Natural killer cell (primary cell): Measurements from ENCODE around the gene LRRC32. TPM values are rescaled to one million over a fixed set of nuclear protein-coding genes. Genes with fewer than 3 reads are reported as not detected.

Experiments used
- ATAC-seq, 3 donors: fragments of 150-1000 bp in 2 of 3; fragments of 200-7000 bp in 1 of 3; cut with Tn5 transposase; 1 replicate in 1 of 3; 2 replicates in 2 of 3; pipeline ENCODE4 v1.10.0; 2021; ENCODE audit warnings: mild to moderate bottlenecking in 2 of 3, moderate library complexity in 2 of 3
- DNase-seq, 2 donors: peaks; one replicate each; pipeline versions ENCODE4 v3.0.0 to v3.0.0-alpha.2; 2013 to 2021; ENCODE audit warnings: mixed read lengths in 1 of 2
- H3K27ac ChIP-seq: one replicate; pipeline ENCODE4 v1.5.1; 2013; ENCODE audit warnings: mild to moderate bottlenecking, low read length
- H3K27me3 ChIP-seq: one replicate; pipeline ENCODE4 v1.6.1; 2013; ENCODE audit warnings: low read length; ENCODE audit not compliant: control insufficient read depth, insufficient read depth
- H3K36me3 ChIP-seq: one replicate; pipeline ENCODE4 v1.6.1; 2013; ENCODE audit warnings: low read length; ENCODE audit not compliant: control insufficient read depth, insufficient read depth
- H3K4me1 ChIP-seq: one replicate; pipeline ENCODE4 v1.6.1; 2013; ENCODE audit warnings: low read length; ENCODE audit not compliant: control insufficient read depth, insufficient read depth
- H3K4me3 ChIP-seq: one replicate; pipeline ENCODE4 v1.5.1; 2013; ENCODE audit warnings: low read length
- H3K9me3 ChIP-seq: one replicate; pipeline ENCODE4 v1.6.1; 2013; ENCODE audit warnings: low read length; ENCODE audit not compliant: control insufficient read depth, insufficient read depth
- H3K27ac Mint-ChIP-seq, 2 donors: one replicate each; pipeline ENCODE4 v1.8.0; 2022; ENCODE audit warnings: mild to moderate bottlenecking in 2 of 2, mixed read lengths in 2 of 2, moderate library complexity in 1 of 2
- H3K27me3 Mint-ChIP-seq, 2 donors: one replicate each; pipeline ENCODE4 v1.8.0; 2022; ENCODE audit warnings: low read depth in 2 of 2, mixed read lengths in 2 of 2
- H3K36me3 Mint-ChIP-seq: one replicate; pipeline ENCODE4 v1.8.0; 2022; ENCODE audit warnings: mixed read lengths
- H3K4me1 Mint-ChIP-seq, 2 donors: one replicate each; pipeline ENCODE4 v1.8.0; 2022; ENCODE audit warnings: mixed read lengths in 2 of 2
- H3K4me3 Mint-ChIP-seq: one replicate; pipeline ENCODE4 v1.8.0; 2022; ENCODE audit warnings: mild to moderate bottlenecking, moderate library complexity, mixed read lengths
- H3K9me3 Mint-ChIP-seq, 2 donors: one replicate each; pipeline ENCODE4 v1.8.0; 2022; ENCODE audit warnings: mixed read lengths in 2 of 2
- WGBS: methylation state at CpG from one replicate; pipeline ENCODE4 v1.1.7; 2013; ENCODE audit warnings: missing lambda C conversion rate; ENCODE audit not compliant: insufficient coverage; 5-methylcytosine and 5-hydroxymethylcytosine counted together
- intact Hi-C: fragments of 100-400 bp; cut with micrococcal nuclease; formaldehyde crosslinking; loops from one replicate; pipeline ENCODE4 v1.14.2; 2022
- total RNA-seq, 4 donors: library from RNA; stranded (reverse); fragments of 120-200 nt in 1 of 4; gene quantifications; one replicate each; pipeline versions ENCODE4 v1.2.3 to v1.2.4, GENCODE V29; 2013 to 2022
- TF ChIP-seq, protein P1 (sequence below): fragments of 200-600 bp; IDR thresholded peaks from one replicate; pipeline ENCODE4 v1.8.0; 2022; ENCODE audit warnings: antibody characterized with exemption

The LRRC32 gene
- total RNA-seq, 3 donors from 2014 or later (not counting 1 experiment from before 2014, with no cell fraction given) = 0.14 to 1.4 (median 1.4) TPM

DNA sequence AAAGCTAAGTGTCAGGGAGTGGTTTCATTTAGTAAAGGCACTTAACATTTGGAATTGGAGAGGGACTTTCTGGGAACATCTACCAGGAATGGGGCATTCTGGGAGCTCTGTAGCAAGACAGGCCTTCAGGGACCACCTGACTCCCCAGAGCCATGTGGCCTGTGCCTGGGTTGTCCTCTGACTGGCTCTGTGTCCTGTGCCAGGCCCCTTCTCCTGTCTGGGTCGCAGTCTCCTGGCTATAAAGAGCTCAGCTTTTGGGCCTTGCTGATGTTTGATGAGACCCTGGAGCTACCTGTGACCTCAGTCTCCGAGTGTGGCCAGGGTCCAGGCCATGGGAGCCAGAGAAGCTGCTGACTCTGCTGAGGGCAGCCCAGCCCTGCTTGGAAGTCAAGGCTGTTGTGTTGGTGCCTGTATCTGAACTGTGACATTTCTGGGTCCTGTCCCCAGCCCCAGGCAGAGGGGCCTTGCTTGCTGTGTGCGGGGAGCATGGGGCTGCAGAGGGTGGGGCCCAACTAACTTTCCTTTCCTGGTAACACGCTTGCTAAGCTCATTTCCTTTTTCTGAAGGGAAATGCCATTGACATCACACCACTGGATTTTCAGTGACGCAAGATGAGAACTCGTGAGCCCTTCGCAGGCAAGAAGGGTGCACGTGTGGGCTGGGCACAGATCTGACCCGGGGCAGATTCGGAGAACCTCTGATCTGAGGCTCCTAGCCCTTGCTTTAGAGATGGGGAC, 41.3 kb downstream of the LRRC32 start:
- Histone ChIP-seq H3K36me3 (no peaks in the 10 kb centered on the region), H3K4me1 (peaks cover 43% of the 10 kb centered on the region), H3K27me3 (peaks cover 23% of the 10 kb centered on the region), H3K27ac (peak overlapping the region; percentile 57), H3K9me3 (peaks cover 12% of the 10 kb centered on the region), H3K4me3 (no peak overlapping the region)
- DNase-seq (peak in 1 of 2 donors; percentile 60), ATAC-seq (peak; percentile 36 to 54 (median 39))
- H3K36me3 Mint-ChIP-seq = no peaks in the 10 kb centered on the region
- WGBS = 58% methylated on average over 10 of the region's 10 CpGs
- peaks cover 26 to 34% of the 10 kb centered on the region in 2 donors for H3K4me1 Mint-ChIP-seq
- TF ChIP-seq, protein P1, sequence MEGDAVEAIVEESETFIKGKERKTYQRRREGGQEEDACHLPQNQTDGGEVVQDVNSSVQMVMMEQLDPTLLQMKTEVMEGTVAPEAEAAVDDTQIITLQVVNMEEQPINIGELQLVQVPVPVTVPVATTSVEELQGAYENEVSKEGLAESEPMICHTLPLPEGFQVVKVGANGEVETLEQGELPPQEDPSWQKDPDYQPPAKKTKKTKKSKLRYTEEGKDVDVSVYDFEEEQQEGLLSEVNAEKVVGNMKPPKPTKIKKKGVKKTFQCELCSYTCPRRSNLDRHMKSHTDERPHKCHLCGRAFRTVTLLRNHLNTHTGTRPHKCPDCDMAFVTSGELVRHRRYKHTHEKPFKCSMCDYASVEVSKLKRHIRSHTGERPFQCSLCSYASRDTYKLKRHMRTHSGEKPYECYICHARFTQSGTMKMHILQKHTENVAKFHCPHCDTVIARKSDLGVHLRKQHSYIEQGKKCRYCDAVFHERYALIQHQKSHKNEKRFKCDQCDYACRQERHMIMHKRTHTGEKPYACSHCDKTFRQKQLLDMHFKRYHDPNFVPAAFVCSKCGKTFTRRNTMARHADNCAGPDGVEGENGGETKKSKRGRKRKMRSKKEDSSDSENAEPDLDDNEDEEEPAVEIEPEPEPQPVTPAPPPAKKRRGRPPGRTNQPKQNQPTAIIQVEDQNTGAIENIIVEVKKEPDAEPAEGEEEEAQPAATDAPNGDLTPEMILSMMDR = no peak
- H3K9me3 Mint-ChIP-seq = no peaks in the 10 kb centered on the region
- intact Hi-C loops = loop anchor here (5.0 kb wide), 1 partner anchor 43 kb away; the partner anchor contains the start of gene LRRC32
- H3K4me3 Mint-ChIP-seq = no peak overlapping the region
- H3K27ac Mint-ChIP-seq = peak overlapping the region in 1 of 2 donors; percentile 88
- H3K27me3 Mint-ChIP-seq = peaks cover 33 to 46% of the 10 kb centered on the region in 2 donors

DNA sequence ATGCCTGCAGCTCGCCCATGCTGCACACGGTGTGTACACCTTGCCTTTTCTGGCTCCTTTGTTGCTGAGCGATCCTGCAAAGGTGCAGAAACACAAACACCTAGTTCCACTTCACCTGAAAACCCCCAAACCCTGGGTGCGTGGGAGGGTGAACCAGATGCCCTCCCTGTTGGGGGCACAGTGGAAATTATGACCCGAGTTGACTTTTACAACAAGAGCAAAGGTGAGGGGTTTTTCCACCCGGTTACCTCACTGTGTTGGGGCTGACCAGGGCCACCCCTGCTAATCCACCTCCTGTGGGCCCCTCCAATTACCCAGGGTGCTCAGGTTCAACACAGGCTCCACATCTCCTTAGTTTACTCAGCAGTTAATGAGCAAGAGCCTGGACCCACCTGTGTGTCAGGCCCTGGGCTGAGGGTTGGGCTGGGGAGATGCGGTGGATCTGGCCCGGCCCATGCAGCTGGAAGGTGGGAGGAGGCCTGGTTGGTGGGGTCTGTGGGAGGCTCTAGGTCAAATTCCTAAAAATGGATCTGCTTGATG, 42.1 kb downstream of the LRRC32 start:
- no peaks in the 10 kb centered on the region for H3K36me3 ChIP-seq
- H3K27ac ChIP-seq = no peak overlapping the region
- Mint-ChIP-seq H3K27ac (no peak overlapping the region), H3K27me3 (peaks cover 34 to 43% of the 10 kb centered on the region in 2 donors), H3K4me1 (peaks cover 26 to 34% of the 10 kb centered on the region in 2 donors), H3K36me3 (no peaks in the 10 kb centered on the region), H3K9me3 (no peaks in the 10 kb centered on the region), H3K4me3 (no peak overlapping the region)
- no peak overlapping the region for H3K4me3 ChIP-seq
- no peak for ATAC-seq
- TF ChIP-seq, protein P1 = no peak
- H3K9me3 ChIP-seq = peaks cover 12% of the 10 kb centered on the region
- intact Hi-C loops = loop anchor here (5.0 kb wide), 1 partner anchor 44 kb away; the partner anchor contains the start of gene LRRC32
- peaks cover 27% of the 10 kb centered on the region for H3K27me3 ChIP-seq
- DNase-seq = no peak
- peaks cover 43% of the 10 kb centered on the region for H3K4me1 ChIP-seq
- 79% methylated on average over 8 of the region's 8 CpGs for WGBS

DNA sequence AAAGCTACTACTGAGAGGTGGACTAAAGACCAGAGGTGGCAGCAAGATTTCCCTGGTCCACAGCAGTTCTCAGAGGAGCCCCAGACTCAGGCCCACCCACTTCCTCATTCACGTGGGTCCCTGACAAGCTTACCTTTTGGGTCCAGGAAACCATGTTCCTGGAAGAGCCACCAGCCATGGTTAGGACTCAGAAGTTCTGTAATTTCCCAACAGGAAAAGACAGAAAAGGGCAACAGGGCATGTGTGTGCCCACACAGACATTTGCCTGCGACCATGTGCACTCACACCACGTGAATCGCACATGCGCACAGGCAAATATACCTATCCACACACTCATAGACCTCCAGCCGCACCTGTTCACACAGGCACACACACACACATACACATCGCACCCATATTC, 42.9 kb downstream of the LRRC32 start:
- H3K36me3 Mint-ChIP-seq = no peaks in the 10 kb centered on the region
- Histone ChIP-seq H3K27me3 (peaks cover 27% of the 10 kb centered on the region), H3K4me1 (peaks cover 43% of the 10 kb centered on the region), H3K36me3 (no peaks in the 10 kb centered on the region), H3K27ac (no peak overlapping the region), H3K9me3 (peaks cover 12% of the 10 kb centered on the region), H3K4me3 (no peak overlapping the region)
- intact Hi-C loops = loop anchor here (5.0 kb wide), 1 partner anchor 45 kb away; the partner anchor contains the start of gene LRRC32
- no peaks in the 10 kb centered on the region for H3K9me3 Mint-ChIP-seq
- H3K27me3 Mint-ChIP-seq = peaks cover 40 to 51% of the 10 kb centered on the region in 2 donors
- DNase-seq (no peak), ATAC-seq (no peak)
- H3K4me3 Mint-ChIP-seq = no peak overlapping the region
- peak overlapping the region in 1 of 2 donors; percentile 62 for H3K27ac Mint-ChIP-seq
- H3K4me1 Mint-ChIP-seq = peaks cover 24 to 34% of the 10 kb centered on the region in 2 donors
- TF ChIP-seq, protein P1 = no peak
- WGBS = 68% methylated on average over 7 of the region's 7 CpGs
